GM18511 (cell line): ENCODE results near the gene MATN1.

Source experiments
- ATAC-seq: cut with Tn5 transposase; IDR thresholded peaks from one replicate; pipeline ENCODE4 v1.9.1; 2021; ENCODE audit warnings: mild to moderate bottlenecking, moderate library complexity; ENCODE audit not compliant: unreplicated experiment

Gene MATN1

GRCh38 chr1:30732277-30732996 is 9.1 kb upstream of the MATN1 start:
- ATAC-seq, result no peak

- no peak for ATAC-seq
These were observed 8.5 kb upstream of the MATN1 start for GRCh38 chr1:30731806-30732276.

GRCh38 chr1:30731109-30731805 is 7.9 kb upstream of the MATN1 start:
- no peak for ATAC-seq

- no peak for ATAC-seq
These were observed 7.1 kb upstream of the MATN1 start for GRCh38 chr1:30730346-30731108.

- no peak for ATAC-seq
These were observed 6.5 kb upstream of the MATN1 start for GRCh38 chr1:30729901-30730300.

GRCh38 chr1:30728832-30729638 is 5.7 kb upstream of the MATN1 start:
- no peak for ATAC-seq

GRCh38 chr1:30728340-30728739 is 5.0 kb upstream of the MATN1 start:
- no peak for ATAC-seq

- no peak for ATAC-seq
These were observed 4.4 kb upstream of the MATN1 start for GRCh38 chr1:30727824-30728223.

GRCh38 chr1:30726773-30727684 is 3.6 kb upstream of the MATN1 start:
- ATAC-seq, result no peak

GRCh38 chr1:30726236-30726635 is 2.9 kb upstream of the MATN1 start:
- ATAC-seq, result no peak

- ATAC-seq, result no peak
These were observed 2.2 kb upstream of the MATN1 start for GRCh38 chr1:30725450-30726095.

GRCh38 chr1:30724655-30725421 is 1.5 kb upstream of the MATN1 start:
- ATAC-seq, result no peak

- ATAC-seq, result no peak
These were observed 790 bp upstream of the MATN1 start for GRCh38 chr1:30724175-30724574.

- no peak for ATAC-seq
These were observed 1.4 kb downstream of the MATN1 start for GRCh38 chr1:30721812-30722537.

GRCh38 chr1:30721341-30721793 is 2.0 kb downstream of the MATN1 start:
- ATAC-seq, result no peak

GRCh38 chr1:30720271-30721223 is 2.8 kb downstream of the MATN1 start:
- no peak for ATAC-seq
